ENCODE results near the gene CDA. TPM values are rescaled to one million over a fixed set of nuclear protein-coding genes. Genes with fewer than 3 reads are reported as not detected.
A peak's percentile ranks its signal among the peaks of the same experiment; 100 is the strongest.

CDA gene
- total and polyA plus RNA-seq, 9 of the 15 experiments (the other 6 are each of a cell fraction or from before 2014, with no cell fraction given) = not detected

DNA sequence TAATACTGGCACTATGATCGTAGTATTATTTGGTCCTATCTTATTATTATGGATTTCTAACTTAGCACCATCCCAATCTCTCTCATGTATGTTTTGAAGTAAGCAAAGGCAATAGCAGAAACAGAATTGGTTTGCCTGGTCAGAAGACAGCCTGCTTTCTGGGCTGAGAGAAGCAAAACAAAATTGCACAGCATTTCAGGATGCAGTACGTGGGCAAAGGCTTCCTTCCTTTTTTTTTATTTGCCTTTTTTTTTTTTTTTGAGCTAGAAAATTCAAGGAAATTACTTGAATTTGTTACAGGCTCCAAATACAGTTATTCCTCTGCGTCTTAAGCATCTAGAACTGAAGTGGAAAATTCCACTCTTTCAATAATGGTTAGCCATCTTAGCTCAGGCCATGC, 8.8 kb downstream of the CDA start:
- POLR2A ChIA-PET = no interaction called here
- intact Hi-C loops (cut with micrococcal nuclease) = no loop called here
- FAIRE-seq = no peak

DNA sequence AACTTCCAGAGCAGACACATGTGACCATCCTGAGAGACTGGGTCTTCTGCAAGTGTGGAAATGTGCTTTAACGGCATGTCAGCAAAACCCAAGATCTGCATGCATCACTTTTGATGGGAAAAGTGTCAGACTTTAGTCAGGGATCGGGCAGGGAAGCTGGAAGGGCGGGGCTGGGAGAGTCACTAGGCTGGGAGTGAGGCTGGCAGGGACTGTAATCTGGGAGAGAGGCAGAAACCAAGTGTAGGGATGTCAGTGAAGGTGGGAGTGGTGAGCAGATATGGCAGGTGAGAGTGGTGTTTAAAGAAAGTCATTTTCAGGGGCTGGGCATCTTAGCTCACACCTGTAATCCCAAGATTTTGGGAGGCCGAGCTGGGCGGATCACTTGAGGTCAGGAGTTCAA, 11.3 kb downstream of the CDA start:
- Histone ChIP-seq H3K4me3 (no peak overlapping the region), H3K4me2 (ENCODE audit: insufficient read depth, low read length) (no peak overlapping the region), H3K27me3 (ENCODE audit: control insufficient read depth in 2 of 2, insufficient read depth in 2 of 2, low read length in 2 of 2) (peaks cover 2 to 9% of the 10 kb centered on the region in 2 experiments; a peak in 4 of 5 replicates), H2AFZ (ENCODE audit: low read depth, low read length) (no peak overlapping the region), H3K36me3 (ENCODE audit: control insufficient read depth, insufficient read depth, low read length) (no peaks in the 10 kb centered on the region), H3K27ac (ENCODE audit: extremely low read depth, low read depth, low read length) (no peak overlapping the region), H3K9ac (ENCODE audit: insufficient read depth in 1 of 2, low read depth in 2 of 2, low read length in 2 of 2) (no peak overlapping the region), H4K20me1 (replicated peaks; ENCODE audit: control insufficient read depth, insufficient read depth, low read length) (no peaks in the 10 kb centered on the region), H3K79me2 (ENCODE audit: control insufficient read depth, insufficient read depth, low read length) (no peaks in the 10 kb centered on the region), H3K9me1 (ENCODE audit: control insufficient read depth, insufficient read depth, low read length) (no peaks in the 10 kb centered on the region), H3K4me1 (replicated peaks in 1 of 2; ENCODE audit: control insufficient read depth in 2 of 2, insufficient read depth in 2 of 2, low read length in 2 of 2) (no peaks in the 10 kb centered on the region), H3K9me3 (replicated peaks; ENCODE audit: control insufficient read depth, insufficient read depth, low read depth, low read length) (no peaks in the 10 kb centered on the region)
- in situ Hi-C loops (cut with MboI) (no loop called here), intact Hi-C loops (cut with micrococcal nuclease) (no loop called here)
- no TSS peak for BruUV-seq (replicated peaks)
- 25% methylated on average over 5 of the region's 5 CpGs for WGBS (ENCODE audit: insufficient coverage, low coverage, missing lambda C conversion rate)
- ChIA-PET POLR2A (interaction anchor here (0.6 to 1.1 kb wide), 3 partner anchors 8 to 542 kb away, joined by 3 to 4 read pairs (median 3); no protein-coding TSS in a partner anchor), CTCF (ENCODE audit: low intra/inter-chr PET ratio) (no interaction called here)
- DNase-seq (ENCODE audit: extremely low read depth in 1 of 4, low spot score in 3 of 4) = no peak
- no peak for ATAC-seq
- no peak for FAIRE-seq
- TF ChIP-seq C11orf30 (IDR thresholded peaks at IDR 0.05; ENCODE audit: low read depth) = peak; percentile 21; the same call in 1 of the 2 replicates
- TF ChIP-seq MTA3 (IDR thresholded peaks at IDR 0.05; ENCODE audit: borderline replicate concordance) = no peak
- TF ChIP-seq ZNF316 (IDR thresholded peaks at IDR 0.05) = peak; percentile 25

More for the DNA sequence above, 8.8 kb downstream of the CDA start:
- H3K4me3 ChIP-seq = no peak overlapping the region
- no peak overlapping the region for H3K27ac ChIP-seq (ENCODE audit: extremely low read depth, low read depth, low read length)
- no peak overlapping the region for H3K4me2 ChIP-seq (ENCODE audit: insufficient read depth, low read length)
- 0 out of 2 replicates have a peak, but pooled peaks cover 3% of the 10 kb centered on the region for H4K20me1 ChIP-seq (replicated peaks; ENCODE audit: control insufficient read depth, insufficient read depth, low read length)
- 35% methylated on average over 3 of the region's 3 CpGs for WGBS (ENCODE audit: insufficient coverage, low coverage, missing lambda C conversion rate)
- CTCF ChIA-PET (ENCODE audit: low intra/inter-chr PET ratio) = interaction anchor here (0.6 kb wide), 1 partner anchor 1961 kb away, joined by 4 read pairs; no protein-coding TSS in a partner anchor
- BruUV-seq (replicated peaks) = no TSS peak
- H3K4me1 ChIP-seq (replicated peaks in 1 of 2; ENCODE audit: control insufficient read depth in 2 of 2, insufficient read depth in 2 of 2, low read length in 2 of 2) = no peaks in the 10 kb centered on the region
- H3K27me3 ChIP-seq (ENCODE audit: control insufficient read depth in 2 of 2, insufficient read depth in 2 of 2, low read length in 2 of 2) = peaks cover 17 to 30% of the 10 kb centered on the region in 2 experiments
- H3K79me2 ChIP-seq (ENCODE audit: control insufficient read depth, insufficient read depth, low read length) = no peaks in the 10 kb centered on the region
- TF ChIP-seq ZNF639 (CRISPR knock-in tag; conservative IDR thresholded peaks at IDR 0.05 in 1 of 2, IDR thresholded peaks at IDR 0.05 in 1 of 2) = no peak
- DNase-seq (ENCODE audit: extremely low read depth in 1 of 4, low spot score in 3 of 4) (no peak), ATAC-seq (no peak)
- H3K36me3 ChIP-seq (ENCODE audit: control insufficient read depth, insufficient read depth, low read length) = no peaks in the 10 kb centered on the region
- no peak overlapping the region for H3K9ac ChIP-seq (ENCODE audit: insufficient read depth in 1 of 2, low read depth in 2 of 2, low read length in 2 of 2)
- no peak overlapping the region for H2AFZ ChIP-seq (ENCODE audit: low read depth, low read length)
- H3K9me3 ChIP-seq (replicated peaks; ENCODE audit: control insufficient read depth, insufficient read depth, low read depth, low read length) = no peaks in the 10 kb centered on the region
- in situ Hi-C loops (cut with MboI) = no loop called here
- H3K9me1 ChIP-seq (ENCODE audit: control insufficient read depth, insufficient read depth, low read length) = no peaks in the 10 kb centered on the region
